Central memory CD4-positive, alpha-beta T cell (primary cell): Measurements from ENCODE around the gene BLCAP.
"Not testable (repeated sequence)": the region's sequence is repeated elsewhere in the genome, so short reads cannot be mapped to it uniquely, and the experiment has no call there.

Experiments
- DNase-seq: peaks from one replicate; pipeline ENCODE4 v3.0.0; 2022

The BLCAP gene

DNA sequence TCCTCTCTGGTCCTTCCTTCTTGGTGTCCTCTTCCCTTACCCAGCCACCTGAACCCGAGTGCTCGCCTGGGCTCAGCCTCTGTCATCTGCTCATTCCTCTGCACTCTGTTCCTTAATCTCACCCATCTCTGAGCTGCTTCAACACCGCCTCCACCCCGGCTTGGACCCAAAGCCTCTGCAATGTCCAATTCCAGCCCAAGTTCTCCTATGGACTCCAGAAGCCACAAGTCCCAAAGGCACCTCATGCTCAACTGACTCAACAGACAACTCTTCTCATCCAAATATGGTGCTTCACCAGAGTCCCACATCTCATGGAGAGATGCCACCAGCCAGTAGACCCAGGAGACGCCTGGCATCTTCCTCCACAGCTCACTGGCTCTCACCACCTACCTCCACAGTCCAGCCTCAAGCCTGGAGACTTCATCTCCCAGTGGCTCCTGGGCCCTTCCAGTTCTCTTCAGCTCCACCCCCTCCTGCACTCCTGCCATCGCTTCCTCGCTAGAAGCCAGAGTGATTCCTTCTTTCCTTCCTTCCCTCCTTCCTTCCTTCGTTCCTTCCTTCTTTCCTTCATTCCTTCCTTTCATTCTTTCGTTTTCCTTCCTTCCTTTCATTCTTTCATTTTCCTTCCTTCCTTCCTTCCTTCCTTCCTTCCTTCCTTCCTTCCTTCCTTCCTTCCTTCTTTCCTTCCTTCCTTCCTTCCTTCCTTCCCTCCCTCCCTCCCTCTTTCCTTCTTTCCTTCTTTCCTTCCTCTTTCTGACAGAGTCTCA lies 47.6 kb downstream of the BLCAP start:
- no peak for DNase-seq

DNA sequence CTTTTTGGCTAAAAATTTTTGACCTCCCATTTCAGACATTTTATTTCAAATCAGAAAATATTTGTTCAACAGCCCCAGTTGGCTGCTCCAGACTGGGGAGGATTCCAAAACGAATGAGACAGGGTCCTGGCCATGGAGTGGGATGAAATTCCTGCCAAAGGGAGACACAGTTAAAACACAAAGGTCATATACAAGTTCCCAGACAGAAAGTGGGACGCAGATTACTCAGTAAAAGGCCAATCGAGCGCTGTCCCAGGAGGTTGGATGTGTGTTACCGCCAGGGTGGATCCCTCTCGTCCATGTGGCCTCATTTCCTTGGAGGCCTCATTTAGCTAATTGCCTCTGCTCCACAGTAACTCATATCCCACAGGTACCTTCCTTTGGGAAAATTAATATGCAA lies 48.4 kb downstream of the BLCAP start:
- DNase-seq: no peak

DNA sequence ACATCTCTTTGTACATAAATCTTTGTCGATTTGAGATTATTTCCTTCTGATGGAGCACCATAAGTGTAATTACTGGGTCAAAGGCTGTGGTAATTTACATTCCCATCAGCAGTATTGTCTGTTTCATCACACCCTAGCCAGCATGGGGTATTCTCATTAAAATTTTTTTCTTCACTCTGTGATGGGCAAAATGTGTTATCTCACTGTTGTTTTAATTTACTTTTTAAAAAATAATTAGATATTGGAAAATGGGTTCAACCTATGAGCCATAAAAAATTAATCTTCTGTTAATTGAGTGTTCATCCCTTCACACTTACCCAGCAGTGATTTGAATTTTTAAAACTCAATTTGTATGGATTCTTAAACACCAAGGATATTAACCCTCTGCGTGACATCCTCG lies 50.6 kb downstream of the BLCAP start:
- DNase-seq: no peak

DNA sequence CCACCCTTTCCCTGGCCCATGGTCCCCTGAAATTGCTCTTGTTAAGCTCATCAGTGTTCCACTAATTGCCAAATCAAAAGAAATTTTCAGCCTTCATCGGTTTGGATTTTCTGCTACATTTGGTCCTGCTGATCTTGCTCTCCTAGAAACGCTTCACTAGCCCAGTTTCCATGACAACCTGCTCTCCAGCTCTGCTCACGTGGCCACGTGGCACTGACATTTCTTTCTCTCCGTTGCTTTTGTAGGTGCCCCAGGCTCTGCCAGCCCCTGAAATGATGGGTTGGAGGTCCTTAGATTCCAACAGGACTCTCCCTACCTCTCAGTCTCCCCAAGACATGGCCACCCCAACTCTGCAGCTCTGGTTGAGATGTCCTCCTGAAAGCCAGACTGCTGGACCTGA lies 52.4 kb downstream of the BLCAP start:
- no peak for DNase-seq

DNA sequence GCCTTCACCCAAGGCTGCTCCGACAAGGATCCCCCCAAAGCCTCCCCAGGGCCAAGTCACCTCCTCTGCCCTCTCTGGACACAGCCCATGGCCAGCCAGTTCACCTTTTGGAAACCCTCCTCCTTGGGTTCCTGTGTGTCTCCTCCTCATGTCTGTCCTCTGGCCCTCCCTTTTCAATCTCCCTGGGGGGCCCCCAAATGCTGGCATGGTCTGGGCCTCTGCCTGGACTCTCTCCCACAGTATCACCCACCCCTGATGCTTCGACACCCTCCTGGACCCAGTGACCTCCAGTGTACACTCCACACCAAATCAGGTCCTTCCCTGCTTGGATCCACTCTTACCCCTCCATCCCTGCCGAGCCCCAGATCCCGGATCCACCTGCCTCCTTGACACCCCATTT lies 53.3 kb downstream of the BLCAP start:
- no peak for DNase-seq

DNA sequence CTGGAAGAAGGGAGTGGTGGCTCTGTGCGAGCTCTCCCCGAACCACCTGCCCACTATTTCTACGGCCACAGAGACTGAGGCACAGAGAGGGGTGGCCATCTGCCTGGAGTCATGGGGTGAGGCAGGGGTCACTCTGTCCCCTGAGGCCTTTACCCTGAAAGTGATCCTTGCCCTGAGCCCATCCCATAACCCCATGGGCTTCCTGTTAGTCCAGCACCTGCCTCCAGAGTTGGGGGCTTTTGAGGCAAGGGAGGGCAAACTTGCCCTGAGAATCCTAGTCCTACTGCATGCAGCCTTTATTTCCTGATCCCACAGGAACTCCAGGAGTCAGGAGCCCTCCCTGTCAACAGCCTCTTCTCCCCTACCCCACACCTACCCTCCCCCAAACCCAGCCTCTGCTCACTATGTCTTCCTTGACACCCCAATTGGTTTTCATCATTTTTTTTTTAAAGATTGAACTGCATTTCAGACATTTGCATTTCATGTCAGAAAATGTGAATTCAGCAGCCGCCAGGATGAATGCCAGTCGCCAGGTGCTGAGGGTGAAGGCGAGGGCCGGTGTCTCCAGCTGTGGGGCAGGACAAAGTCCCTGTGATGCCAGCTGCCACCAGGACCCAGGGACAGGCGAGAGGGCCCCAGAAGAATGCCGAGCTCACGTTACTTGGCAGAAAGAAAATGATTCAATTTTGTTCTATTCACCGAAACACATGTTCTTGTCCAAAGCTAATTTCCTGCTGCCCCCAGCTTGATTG lies 54.3 kb downstream of the BLCAP start:
- DNase-seq: no peak

DNA sequence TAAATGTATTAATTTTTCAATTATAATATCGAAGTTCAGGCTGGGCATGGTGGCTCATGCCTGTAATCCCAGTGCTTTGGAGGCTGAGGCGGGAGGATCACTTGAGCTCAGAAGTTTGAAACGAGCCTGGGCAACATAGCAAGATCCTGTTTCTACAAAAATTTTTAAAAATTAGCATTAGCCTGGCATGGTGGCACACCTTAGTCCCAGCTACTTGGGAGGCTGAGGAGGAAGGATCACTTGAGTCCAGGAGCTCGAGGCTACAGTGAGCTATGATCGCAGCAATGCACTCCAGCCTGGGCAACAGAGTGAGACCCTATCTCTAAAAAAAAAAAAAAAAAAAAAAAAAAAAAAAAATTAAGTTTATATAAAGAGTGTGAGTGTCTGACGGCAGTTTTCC lies 55.2 kb downstream of the BLCAP start:
- not testable (repeated sequence) for DNase-seq

DNA sequence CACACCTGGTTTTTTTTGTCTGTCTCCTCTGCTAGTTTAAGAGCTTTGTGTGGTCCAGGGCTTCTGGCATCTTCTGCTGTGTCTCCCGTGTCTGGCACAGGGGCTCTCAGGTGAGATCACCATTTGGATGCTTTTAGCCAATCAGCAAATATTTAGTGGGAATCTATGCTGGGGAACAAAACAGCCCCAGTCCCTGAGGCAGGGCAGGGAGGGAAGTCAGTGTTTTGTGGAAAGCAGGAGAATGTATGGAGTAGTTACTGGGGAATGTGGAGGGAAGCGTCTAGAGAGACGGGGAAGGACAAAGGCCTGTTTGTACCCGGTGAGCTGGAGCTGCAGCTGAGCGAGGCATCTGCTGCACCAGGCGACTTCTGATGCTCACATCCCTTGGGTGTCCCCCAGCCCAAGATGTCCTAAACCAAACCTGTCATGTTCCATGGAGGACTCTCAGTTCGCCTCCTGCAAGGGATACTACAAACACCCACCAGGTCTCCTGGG lies 55.9 kb downstream of the BLCAP start:
- DNase-seq: no peak

DNA sequence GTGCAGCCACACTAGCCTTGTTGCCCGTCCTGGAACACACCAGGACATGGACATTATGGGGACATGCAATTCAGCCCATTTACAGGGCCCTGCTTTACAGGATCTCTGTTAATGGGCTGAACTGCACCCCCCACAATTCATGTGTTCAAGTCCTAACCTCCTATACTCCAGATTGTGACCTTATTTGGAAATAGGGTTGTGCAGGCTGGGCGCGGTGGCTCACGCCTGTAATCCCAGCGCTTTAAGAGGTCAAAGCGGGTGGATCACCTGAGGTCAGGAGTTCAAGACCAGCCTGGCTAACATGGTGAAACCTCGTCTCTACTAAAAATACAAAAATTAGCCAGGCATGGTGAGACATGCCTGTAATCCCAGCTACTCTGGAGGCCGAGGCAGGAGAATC lies 57.5 kb downstream of the BLCAP start:
- not testable (repeated sequence) for DNase-seq

DNA sequence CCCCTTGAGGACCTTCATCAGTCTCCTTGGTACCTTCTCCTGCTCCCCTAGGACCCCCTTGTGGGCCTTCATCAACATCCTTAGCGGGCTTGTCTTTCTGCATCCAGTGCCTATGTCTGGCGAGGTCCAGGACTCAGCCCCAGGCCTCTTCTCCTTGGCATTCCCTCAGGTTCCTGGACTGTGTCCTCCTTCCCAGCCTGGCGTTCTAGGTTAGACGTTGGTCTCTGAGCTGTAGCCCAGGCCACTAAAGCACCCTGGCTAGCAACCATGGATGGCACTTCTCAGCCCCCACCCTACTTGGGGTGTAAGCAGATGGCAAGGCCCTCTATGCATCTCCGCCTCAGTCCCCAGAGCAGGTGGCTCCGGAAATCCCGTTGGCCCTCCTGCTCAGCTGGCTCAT lies 58.1 kb downstream of the BLCAP start:
- no peak for DNase-seq

DNA sequence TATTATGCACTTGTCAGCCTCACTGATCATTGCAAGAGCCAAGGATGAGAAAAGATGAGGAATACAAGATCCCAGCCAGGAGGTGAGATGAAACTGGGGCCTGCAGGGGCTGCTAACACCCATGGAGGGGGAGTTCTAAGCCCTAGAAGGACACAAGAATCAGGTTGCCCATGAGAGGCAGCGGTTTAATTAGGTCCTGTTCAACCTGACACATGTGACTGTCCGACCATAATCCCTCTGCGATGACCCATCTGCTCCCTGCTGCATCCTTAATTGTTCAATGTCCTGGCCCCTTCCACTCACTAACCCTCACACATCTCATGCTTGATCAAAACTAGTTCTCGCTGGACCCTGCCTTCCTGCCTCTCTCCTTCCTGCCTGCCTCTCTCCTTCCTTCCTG lies 58.8 kb downstream of the BLCAP start:
- DNase-seq: no peak
